Amniotic epithelial cell (primary cell): ENCODE measurements around the gene RAD23A.
"Not testable (repeated sequence)": the region's sequence is repeated elsewhere in the genome, so short reads cannot be mapped to it uniquely, and the experiment has no call there.

Experiments used
- DNase-seq: peaks from one replicate; pipeline ENCODE4 v3.0.0-alpha.2; 2010; ENCODE audit warnings: low read depth

Gene RAD23A

DNA sequence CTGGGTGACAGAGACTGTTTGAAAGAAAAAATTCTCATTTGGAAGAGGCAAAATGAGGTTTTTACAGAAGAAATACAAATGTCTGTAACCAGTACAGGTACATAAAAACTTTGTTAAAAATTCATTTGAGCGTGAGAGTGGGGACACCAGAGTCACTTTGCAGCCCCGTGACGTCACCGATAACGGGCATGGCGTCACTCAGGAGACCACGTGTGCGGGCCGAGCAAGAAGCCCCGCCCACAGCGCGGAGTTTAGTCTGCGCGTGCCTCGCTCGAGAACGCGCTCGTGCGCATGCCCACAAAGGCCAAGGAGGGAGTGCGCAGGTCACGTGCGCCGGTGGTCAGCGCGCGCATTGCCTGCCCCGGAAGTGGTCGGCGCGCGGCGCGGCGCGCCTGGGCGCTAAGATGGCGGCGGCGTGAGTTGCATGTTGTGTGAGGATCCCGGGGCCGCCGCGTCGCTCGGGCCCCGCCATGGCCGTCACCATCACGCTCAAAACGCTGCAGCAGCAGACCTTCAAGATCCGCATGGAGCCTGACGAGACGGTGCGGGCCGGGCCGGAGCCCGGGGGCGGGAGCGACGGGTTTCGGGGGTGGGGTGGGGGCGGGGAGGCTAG, at the start of gene RAD23A:
TSS of gene RAD23A (plus strand) at position 384 of the 613 bp plus-strand sequence. CDS start at position 471, 87 bp downstream.
- DNase-seq = peak; percentile 95

DNA sequence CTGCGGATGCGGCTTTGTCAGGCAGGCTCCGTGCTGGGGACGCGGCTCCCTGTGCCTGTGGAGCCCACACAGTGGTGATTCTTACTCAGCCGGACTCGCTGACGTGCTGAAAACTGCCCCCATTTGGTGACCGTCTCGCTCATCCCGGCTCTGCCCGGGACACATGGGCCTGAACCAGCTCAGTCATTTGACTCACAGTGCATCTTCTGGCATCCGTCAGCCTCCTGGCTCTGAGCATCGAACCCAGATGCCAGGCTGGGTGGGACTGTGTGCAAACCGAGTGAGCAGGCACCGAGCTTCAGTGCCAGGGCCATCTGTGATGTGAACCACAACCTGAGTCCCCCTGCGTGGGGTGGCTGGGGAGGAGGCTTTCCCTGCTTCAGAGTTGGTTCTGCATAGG, 49.2 kb upstream of the RAD23A start:
- no peak for DNase-seq

DNA sequence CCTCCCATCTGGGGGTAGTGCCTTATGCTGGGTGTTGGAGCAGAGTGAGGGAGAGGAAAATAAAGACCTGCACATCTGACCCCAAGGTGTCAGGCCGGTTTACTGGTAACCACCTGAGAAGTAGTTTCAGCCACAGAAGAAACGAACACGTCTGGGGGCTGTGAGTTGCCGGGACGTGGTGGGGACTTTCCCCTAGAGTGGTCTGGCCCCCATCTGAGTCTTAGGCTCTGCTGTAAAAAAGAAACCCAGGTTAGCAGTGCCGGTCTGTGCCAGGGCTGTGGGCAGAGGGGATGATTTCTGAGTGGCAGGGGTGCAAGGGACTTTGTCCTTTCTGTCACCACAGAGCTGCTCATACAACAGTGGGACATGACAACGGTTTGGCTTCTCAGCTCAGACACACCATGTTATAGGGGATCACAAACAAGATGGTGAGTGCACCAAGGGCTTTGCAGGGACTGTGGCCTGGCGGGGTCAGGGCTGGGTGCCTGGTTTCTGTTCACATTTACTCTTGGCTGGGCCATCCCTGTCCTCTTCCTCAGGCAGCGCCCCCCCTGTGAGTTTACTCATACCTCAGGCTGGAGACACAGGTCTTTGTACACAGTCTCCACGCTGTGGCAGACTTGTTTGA, 45.7 kb upstream of the RAD23A start:
- DNase-seq = no peak

DNA sequence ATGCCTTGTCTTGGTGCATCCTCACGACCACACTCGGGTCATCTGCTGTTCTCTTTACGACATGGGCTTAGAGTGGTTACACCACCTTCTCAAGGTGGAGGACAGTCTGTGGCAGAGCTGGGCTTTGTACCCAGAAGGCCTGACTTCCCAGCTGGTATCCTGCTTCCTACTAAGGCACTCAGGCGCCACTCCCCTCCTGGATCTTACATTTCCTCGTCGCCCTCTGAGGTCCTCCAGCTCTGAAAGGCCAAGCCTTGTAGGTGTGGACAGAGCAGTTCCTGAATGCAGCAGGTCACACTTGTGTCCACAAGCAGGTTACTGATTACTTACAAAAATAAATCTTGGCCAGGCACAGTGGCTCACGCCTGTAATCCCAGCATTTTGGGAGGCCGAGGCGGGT, 38.5 kb upstream of the RAD23A start:
- no peak for DNase-seq

DNA sequence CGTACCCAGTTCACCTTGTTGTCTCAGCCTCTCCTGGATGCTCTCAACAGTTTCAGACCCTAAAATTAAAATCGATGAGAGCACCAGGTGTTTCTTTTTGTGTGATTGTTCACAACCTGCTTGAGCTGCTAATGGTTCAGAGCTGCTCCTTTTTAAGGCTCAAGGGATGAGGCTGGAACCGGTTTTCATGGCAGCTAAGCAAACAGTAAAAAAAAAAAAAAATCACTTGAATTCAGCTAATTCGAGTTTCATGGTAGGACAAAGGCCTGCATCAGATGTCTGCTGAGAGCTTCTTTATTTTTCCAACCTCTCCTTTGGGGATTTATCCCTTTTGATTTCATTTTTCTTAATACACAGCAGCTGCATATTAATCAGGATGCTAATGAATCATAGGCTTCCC, 33.1 kb upstream of the RAD23A start:
- DNase-seq = no peak

DNA sequence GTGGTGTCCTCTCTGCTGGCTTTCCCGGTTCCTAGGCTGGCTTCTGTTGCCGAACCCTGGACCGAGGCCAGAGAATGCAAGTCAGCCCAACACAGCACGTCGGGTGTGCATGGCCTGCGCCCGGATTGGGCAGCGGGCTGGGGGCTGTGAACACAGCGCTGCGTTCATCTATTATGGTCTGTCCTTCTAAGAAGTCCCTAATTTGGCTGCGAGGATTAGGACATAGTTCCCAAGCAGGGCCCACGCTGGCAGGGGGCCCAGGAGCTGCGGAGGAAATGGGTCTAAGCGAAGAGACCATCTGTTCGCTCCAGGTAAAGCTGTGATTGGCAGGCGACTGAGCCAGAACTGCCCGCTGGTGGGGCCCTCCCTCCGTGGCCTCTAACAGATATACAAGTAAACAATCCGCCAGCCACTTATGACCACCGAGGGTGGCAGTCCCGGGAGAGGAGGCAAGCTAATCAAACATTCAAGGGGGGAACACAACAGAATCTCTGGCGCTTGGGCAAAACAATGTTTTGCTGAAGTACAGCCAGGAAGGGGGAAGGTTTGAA, 32.6 kb upstream of the RAD23A start:
- peak; percentile 39 for DNase-seq

DNA sequence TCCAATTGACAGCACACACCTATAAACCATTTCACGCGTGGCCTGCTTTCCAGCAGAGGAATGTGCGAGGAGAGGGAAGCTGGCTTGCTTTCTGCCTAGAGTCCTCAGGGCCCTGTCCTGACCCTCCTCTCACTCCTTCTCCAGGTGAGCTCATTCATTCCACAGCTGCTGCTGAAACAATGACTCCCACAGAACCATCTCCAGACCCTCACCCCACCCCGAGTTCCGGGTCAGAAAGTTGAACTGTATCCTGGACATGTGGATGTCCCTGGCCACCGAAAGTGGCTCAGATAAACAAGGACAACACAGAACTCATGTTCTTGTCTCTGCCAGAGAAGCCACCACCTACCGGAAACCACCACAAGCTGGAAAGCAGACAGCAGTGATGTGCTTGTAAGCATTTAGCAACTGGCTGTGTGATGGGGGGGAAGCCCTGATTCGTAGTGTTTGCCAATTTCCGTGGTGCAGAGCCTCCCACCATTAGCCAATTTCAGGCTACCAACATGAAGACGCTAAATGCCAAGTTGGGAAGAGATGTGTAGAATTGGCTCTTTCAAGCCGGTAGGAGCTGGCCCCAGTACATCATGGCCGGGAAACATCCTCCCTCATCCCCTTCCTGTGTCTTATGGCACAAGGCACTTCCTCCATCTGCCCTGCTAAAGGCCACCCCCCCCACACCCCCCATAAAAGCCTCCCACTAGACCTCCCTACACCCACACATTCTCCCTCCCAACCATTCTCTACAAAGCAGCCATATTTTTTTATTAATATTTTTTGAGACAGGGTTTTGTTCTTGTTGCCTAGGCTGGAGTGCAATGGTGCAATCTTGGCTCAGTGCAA, 31.6 kb upstream of the RAD23A start:
- no peak for DNase-seq

DNA sequence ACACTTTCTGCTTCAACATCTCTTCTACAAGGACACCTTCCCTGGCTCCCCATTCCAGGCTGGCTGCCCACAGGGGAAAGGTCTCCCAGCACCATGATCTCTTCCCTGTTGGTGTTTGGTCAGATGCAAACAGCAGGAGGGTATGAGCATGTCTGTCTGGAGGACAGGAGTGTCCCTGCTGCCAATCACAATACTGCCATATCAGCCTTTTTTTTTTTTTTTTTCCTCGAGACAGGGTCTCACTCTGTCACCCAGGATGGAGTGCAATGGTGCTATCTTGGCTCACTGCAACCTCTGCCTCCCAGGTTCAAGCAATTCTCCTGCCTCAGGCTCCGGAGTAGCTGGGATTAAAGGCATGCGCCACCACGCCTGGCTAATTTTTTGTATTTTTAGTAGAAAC, 29.8 kb upstream of the RAD23A start:
- DNase-seq = not testable (repeated sequence)

DNA sequence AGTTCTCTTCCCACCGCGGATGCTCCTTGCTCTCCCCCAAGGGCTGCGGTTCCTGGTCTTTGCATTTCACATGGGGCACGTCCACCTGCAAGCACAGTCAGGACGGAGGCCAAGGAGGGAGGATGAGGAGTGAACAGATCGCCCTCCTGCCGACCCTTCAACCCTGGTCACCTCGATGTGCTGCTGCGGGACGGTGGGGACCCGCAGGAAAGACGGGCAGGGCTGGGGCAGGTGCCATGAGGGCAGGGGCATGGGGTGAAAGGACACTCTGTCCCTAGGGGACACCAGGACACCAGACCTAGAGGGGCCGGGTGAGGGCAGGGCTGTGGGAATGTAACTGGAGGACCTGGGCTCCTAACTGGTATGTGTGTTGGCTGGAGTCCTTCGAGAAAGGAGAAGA, 27.4 kb upstream of the RAD23A start:
- no peak for DNase-seq

DNA sequence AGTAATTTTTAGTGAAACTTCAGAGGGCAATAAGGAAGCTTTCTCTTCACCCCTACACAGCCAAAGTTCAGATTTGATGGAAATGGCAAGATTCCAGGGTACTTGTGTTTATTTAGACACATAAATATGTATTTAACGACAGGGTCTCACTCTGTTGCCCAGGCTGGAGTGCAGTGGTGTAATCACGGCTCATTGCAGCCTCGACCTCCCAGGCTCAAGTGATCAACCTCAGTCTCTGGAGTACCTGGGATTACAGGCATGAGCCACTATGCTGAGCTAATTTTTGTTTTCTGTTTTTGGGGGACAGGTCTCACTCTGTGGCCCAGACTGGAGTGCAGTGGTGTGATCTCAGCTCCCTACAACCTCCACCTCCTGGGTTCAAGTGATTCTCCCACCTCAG, 24.6 kb upstream of the RAD23A start:
- no peak for DNase-seq

DNA sequence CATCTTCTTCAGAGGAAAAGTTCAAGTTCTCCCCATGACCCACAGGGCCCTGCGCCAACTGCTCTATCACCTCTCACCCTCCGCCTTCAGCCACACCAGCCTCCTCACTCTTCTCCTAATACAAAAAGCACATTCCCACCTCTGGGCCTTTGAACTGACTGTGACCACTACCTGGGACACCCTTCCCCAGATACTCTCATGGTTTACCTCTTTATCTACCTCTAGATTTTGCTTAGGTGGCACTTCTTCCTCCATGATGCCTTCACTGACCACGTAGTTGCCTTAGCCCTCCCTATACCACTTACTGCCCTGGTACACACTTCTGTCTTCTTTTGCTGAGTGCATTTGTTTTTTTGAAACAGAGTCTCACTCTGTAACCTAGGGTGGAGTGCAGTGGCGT, 22.7 kb upstream of the RAD23A start:
- no peak for DNase-seq

DNA sequence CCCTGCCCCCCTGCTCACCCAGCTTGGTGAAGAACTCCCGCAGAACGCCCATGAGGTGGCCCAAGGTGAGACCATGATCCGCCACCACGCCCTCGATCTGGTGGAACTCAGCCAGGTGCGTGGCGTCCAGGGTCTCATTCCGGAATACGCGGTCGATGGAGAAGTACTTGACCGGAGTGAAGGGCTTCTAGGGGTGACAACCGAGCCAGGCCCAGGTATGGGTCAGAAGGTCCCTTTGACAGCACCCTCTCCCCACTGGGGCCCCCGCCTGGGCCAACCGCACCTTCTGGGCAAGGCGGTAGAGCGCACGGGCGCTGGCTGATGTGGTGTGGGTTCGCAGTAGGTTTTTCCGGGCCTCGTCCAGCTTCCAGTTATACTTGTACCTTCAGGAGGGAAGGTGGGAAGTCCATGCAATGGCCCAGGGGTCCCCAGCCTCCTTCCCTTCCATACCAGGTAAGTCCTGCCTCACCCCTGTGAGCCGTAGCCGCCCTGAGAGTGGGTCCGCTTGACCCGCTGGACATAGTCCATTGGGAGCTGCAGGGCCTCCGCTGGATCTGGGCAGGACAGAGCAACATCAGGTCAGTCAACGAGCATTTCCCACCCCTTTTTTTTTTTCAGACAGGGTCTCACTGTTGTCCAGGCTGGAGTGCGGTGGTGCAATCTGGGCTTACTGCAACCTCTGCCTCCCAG, 20.9 kb upstream of the RAD23A start:
- DNase-seq = no peak

DNA sequence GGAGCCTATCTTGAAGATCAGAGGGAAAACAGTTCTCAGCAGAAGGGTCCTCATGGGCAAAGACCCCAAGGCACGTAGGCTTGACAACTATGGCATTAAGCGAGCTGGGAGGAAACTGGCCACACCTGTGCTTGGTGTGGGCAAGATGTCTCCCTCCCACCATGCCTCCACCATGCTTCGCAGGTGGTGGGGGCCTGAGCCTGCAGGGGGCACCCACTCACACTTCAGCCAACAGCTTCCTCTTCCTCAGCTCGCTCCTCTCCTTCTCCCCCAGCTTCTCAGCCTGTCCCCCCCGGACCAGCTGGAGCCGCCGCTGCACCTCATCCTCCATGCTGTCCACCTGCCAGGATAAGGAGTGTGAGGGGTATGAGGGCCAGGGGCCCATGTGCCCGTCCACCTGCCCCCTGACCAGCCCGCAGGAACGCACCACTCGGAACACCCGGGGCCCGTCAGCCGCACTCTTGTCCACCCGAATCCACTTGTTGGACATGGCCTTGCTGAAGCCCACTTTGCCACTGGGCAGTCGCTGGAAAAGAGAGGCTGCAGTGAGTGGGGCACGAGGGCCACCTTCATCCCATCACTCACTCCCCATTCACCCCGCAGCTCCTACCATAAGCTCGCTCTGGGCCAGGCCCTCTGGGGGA, 15.5 kb upstream of the RAD23A start:
- no peak for DNase-seq

DNA sequence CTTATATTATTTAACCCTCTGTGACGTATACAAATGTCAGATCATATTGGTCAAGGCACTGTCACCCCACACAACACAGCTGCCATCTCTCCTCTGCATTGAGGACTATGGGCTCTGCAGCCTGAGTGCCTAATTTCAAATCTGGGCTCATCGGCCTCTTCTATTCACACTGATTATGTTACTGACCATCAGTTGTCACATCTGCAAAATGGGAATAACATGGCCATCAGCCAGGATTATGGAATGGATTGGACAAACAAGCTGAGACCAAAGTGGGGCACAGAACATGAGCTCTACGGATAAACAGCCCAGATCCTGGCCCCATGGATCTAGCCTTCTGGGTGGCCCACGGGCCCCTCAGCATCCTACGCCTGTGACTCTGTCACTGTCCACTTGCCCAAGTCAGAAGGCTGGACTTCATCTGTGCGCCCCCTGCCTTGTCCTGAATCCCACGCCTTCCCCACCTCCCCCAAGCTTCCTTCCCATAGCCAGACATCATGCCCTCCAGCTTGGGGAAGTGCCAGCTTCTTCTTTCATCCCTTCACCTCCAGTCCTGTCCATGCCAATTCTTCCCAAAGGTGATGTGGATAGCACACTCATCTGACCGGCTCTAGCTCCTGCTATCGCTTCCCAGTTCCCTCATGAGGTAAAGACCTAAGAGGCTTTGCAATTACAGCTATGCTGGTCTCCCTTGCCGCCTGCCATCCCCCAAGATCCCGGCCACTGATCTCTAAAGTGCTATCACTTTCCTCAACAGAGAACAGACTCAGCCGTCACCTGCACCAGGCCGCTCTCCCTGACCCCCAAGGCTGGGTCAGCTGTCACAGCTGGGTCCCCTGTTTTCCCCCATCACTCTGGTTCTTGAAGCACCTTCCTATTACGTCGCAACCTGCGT, 13.0 kb upstream of the RAD23A start:
- DNase-seq = no peak

DNA sequence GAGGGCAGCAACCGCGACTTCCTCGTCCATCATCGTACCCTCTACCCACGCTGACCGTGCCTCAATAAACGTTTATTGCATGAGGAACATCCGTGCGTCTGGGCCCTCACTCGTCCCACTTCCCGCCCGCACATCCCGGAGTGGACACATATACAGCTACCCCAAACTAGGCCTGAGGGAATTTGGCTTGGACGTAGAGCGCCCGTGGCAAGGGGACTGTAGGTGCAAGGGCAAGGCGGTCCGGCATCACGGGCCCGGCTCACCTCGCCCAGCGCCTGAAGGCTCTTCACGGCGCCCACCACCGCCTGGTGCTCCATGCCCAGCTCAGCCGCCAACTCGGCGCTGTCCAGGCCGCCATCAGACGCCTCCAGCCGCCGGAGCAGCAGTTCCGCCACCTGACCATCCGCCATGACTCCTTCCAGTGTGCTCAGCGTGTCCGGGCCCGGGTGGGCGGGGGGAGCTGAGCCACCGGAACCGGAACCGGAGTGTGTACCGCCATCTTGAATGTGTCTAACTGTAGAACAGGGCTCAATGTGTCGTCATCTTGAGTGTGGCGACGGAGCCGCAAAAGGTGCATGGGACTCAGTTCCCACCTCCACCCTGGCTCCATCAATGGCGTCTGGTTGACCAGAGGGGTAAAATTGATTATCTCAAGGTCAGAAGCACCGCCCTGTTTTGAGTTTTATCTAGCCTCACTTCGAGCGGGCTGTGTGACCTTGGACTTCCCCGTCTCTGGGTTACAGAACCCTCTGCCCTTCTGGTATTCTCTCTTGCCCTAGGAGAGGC, 12.2 kb upstream of the RAD23A start, which contains the start of gene FARSA:
TSS of gene FARSA (minus strand) at position 425 of the 786 bp plus-strand sequence. CDS start at position 410, 15 bp downstream.
- peak; percentile 85 for DNase-seq

DNA sequence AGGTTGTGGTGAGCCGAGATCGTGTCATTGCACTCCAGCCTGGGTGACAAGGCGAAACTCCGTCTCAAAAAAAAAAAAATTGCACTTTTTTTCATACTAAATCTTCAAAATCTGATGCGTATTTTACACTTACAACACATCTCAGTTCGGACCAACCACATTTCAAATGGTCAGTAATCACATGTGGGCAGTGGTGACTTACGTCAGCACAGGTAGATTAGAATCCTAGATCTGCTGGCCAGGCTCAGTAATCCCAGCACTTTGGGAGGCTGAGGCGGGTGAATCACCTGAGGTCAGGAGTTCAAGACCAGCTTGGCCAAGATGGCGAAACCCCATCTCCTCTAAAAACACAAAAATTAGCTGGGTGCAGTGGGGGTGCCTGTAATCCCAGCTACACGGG, 10.6 kb upstream of the RAD23A start:
- no peak for DNase-seq

DNA sequence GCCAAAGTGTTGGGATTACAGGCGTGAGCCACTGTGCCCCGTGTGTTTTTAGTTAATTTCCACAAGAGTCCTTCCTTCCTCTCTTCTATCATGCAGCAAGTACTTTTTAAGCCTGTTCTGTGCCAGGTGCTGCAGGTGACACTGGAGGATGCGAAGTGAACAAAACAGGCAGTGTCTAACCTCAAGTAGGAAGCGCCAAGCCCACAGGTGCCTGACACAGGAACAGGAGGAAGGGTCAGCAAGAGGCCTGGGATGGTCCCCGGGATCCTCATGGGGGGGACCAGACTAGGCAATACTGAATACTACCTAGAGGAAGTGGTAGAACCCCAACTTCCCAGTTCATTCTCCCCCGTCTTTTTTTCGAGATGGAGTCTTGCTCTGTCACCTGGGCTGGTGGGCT, 9.1 kb upstream of the RAD23A start:
- no peak for DNase-seq

DNA sequence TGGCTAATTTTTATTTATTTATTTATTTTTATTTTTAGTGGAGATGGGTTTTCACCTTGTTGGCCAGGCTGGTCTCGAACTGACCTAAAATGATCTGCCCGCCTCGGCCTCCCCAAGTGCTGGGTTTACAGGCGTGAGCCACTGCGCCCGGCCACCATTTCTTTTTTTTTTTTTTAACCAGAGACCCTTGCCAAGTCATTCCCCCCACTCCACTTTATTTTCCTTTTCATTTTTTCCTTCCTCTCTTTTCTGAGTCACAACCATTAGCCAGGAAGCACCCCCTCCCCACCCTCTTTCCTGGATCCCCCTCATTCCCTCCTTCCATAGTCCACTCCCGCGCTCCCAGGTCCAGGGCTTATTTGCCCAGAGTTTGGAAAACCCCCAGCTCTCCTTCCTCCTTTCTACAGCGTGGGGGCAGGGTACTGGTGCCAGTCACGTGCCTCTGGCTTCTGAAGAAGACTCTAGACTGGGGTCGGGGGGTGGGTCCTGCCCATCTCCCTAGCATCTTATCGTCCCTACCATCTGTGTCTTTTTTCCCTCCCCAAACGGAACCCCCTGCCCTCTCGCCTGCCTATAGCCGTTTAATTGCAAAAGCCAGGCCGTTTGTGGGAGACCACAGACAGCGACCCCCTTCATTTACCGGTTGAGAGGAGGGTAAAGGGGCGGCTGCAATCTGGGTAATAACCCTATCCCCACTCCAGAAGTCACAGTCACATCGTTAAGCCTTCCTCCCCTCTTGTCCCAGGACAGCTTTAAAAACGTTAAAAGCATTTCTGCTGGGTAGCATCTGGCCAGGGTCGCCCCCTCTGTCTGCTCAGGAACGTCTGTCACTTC, 8.4 kb upstream of the RAD23A start:
- DNase-seq = no peak
